ENCODE results near the gene PRRG1.
A peak's percentile ranks its signal among the peaks of the same experiment; 100 is the strongest.
"Not testable (repeated sequence)": the region's sequence is repeated elsewhere in the genome, so short reads cannot be mapped to it uniquely, and the experiment has no call there.

Gene PRRG1

DNA sequence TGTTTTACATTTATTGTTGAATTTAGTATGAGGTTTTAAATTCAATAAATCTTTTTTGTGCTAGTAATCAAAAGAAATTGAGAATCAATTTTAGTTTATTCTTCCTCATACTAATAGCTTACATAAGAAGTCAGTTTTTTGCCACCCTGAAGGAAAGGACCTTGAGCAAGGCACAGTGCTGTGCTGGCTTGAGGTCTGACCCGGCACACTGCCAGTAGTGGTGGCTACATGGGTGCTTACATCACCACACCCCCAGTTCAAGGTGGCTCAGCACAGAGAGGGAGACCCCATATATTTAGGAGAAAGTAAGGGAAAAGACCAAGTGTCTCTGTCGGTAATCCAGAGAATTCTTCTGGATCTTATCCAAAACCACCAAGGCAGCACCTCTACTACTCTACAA, 136.3 kb downstream of the PRRG1 start:
- H3K4me3 ChIP-seq (ENCODE audit: low read depth, low read length) = no peak overlapping the region
- TF ChIP-seq CTCF (IDR thresholded peaks at IDR 0.05; ENCODE audit: borderline replicate concordance, insufficient read depth, low read depth, low read length) = no peak

- H3K4me3 ChIP-seq (ENCODE audit: low read depth, low read length) = no peak overlapping the region
- TF ChIP-seq CTCF (IDR thresholded peaks at IDR 0.05; ENCODE audit: borderline replicate concordance, insufficient read depth, low read depth, low read length) = no peak
Measured at GRCh38 chrX:37487271-37487670, 138.1 kb downstream of the PRRG1 start.

- no peak overlapping the region for H3K4me3 ChIP-seq (ENCODE audit: low read depth, low read length)
- TF ChIP-seq CTCF (IDR thresholded peaks at IDR 0.05; ENCODE audit: borderline replicate concordance, insufficient read depth, low read depth, low read length) = no peak
Measured at GRCh38 chrX:37488323-37488722, 139.2 kb downstream of the PRRG1 start.

- no peak for TF ChIP-seq CTCF (IDR thresholded peaks at IDR 0.05; ENCODE audit: borderline replicate concordance, insufficient read depth, low read depth, low read length)
Measured at GRCh38 chrX:37491686-37492085, 142.5 kb downstream of the PRRG1 start.

GRCh38 chrX:37495760-37496159, 146.6 kb downstream of the PRRG1 start:
- H3K4me3 ChIP-seq (ENCODE audit: low read depth, low read length) = not testable (repeated sequence)
- peak; percentile 24; the same call in 1 of the 2 replicates for TF ChIP-seq CTCF (IDR thresholded peaks at IDR 0.05; ENCODE audit: borderline replicate concordance, insufficient read depth, low read depth, low read length)

More at GRCh38 chrX:37491686-37492085, 142.5 kb downstream of the PRRG1 start:
- no peak overlapping the region for H3K4me3 ChIP-seq (ENCODE audit: low read depth, low read length)

- H3K4me3 ChIP-seq (ENCODE audit: low read depth, low read length) = not testable (repeated sequence)
Measured at GRCh38 chrX:37497126-37497525, 148.0 kb downstream of the PRRG1 start.

GRCh38 chrX:37498323-37498722, 149.2 kb downstream of the PRRG1 start:
- H3K4me3 ChIP-seq (ENCODE audit: low read depth, low read length) = not testable (repeated sequence)

- H3K4me3 ChIP-seq (ENCODE audit: low read depth, low read length) = not testable (repeated sequence)
Measured at GRCh38 chrX:37499649-37500048, 150.5 kb downstream of the PRRG1 start.

- no peak overlapping the region for H3K4me3 ChIP-seq (ENCODE audit: low read depth, low read length)
- no peak for TF ChIP-seq CTCF (IDR thresholded peaks at IDR 0.05; ENCODE audit: borderline replicate concordance, insufficient read depth, low read depth, low read length)
Measured at GRCh38 chrX:37504991-37505390, 155.8 kb downstream of the PRRG1 start.

Measured in GM12875 (cell line).